Ishikawa (cell line): ENCODE measurements around the gene COX7C.

Experiments
- EGR1 ChIP-seq: IDR thresholded peaks from 2 replicates; pipeline ENCODE4 v1.6.1; 2012
- EP300 ChIP-seq: IDR thresholded peaks from 2 replicates; pipeline ENCODE4 v1.6.1; 2012; ENCODE audit warnings: borderline replicate concordance
- FOXM1 ChIP-seq: IDR thresholded peaks from 2 replicates; pipeline ENCODE4 v1.6.1; 2012; ENCODE audit warnings: low read depth, borderline replicate concordance
- MAX ChIP-seq: IDR thresholded peaks from 2 replicates; pipeline ENCODE4 v1.6.1; 2012
- NFIC ChIP-seq: IDR thresholded peaks from 2 replicates; pipeline ENCODE4 v1.6.1; 2012
- RAD21 ChIP-seq: IDR thresholded peaks from 2 replicates; pipeline ENCODE4 v1.6.1; 2012; ENCODE audit warnings: low read depth
- REST ChIP-seq: IDR thresholded peaks from 2 replicates; pipeline ENCODE4 v1.6.1; 2012; ENCODE audit warnings: low read depth, mild to moderate bottlenecking
- TAF1 ChIP-seq: IDR thresholded peaks from 2 replicates; pipeline ENCODE4 v1.6.1; 2012; ENCODE audit warnings: low read depth, mild to moderate bottlenecking
- USF1 ChIP-seq: IDR thresholded peaks from 2 replicates; pipeline ENCODE4 v1.6.1; 2012
- YY1 ChIP-seq: IDR thresholded peaks from 2 replicates; pipeline ENCODE4 v1.6.1; 2012; ENCODE audit warnings: low read depth

DNA sequence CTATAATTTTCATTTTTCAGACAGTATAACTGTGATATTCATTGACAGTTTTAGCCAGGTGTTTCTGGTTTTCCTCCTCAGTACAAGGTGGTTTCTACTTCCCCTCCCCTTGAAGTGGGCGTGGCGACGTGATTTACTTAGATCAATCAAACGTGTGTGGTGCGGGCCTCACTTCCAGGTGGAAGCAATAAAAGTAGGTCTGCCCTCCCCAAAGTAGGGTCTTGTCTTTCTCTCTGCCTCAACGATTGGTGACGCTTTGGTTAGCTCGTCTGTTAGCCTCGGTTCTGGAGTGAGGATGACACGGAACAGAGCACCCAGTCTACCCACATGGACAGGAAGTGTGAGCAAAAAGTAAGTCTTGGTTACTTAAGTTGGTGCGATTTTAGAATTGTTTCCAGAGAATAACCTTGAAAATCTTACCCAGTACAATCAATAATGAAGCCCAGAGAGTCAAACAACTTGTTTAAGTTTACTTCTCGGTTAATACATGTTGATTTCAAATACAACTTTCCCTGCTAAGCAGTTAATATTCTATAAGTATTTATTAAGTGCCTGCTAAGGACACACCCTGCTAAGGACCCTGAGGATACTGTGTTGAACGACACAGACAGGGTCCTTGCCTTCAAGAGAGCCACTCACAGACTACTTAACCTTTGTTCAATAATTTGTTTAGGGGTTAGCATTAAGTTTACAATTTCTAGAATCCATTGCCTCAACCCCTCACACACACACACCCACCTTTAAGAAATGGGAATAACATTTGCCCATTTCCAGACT is 48.4 kb downstream of the COX7C start:
- no peak for TF ChIP-seq FOXM1
- TF ChIP-seq EGR1: no peak
- TF ChIP-seq YY1: no peak
- TF ChIP-seq RAD21: no peak
- TF ChIP-seq EP300: no peak
- TF ChIP-seq MAX: no peak
- no peak for TF ChIP-seq TAF1
- no peak for TF ChIP-seq NFIC
- no peak for TF ChIP-seq USF1
- no peak for TF ChIP-seq REST
